ENCODE results near the gene FCRL3. TPM values are rescaled to one million over a fixed set of nuclear protein-coding genes. Genes with fewer than 3 reads are reported as not detected.

Gene FCRL3
- total RNA-seq, 1 experiment from 2014 or later, result not detected

- no peak overlapping the region for H3K27ac Mint-ChIP-seq
- CTCF ChIA-PET, result no interaction called here
- DNase-seq (ENCODE audit: low spot score) (no peak), ATAC-seq (no peak)
- TF ChIP-seq MXD4 (CRISPR knock-in tag; IDR thresholded peaks at IDR 0.05; ENCODE audit: borderline replicate concordance) (no peak), ZNF425 (CRISPR knock-in tag; conservative IDR thresholded peaks at IDR 0.05) (no peak), MYBL2 (CRISPR knock-in tag; IDR thresholded peaks at IDR 0.05) (no peak), PRDM15 (CRISPR knock-in tag; IDR thresholded peaks at IDR 0.05) (no peak), TCF7 (CRISPR knock-in tag; IDR thresholded peaks at IDR 0.05; ENCODE audit: low read depth) (no peak), TEAD1 (CRISPR knock-in tag; IDR thresholded peaks at IDR 0.05) (no peak), RORB (CRISPR knock-in tag; IDR thresholded peaks at IDR 0.05) (no peak), KAT7 (CRISPR knock-in tag; IDR thresholded peaks at IDR 0.05; ENCODE audit: borderline replicate concordance) (no peak), IRF1 (CRISPR knock-in tag; IDR thresholded peaks at IDR 0.05) (no peak), OVOL2 (CRISPR knock-in tag; IDR thresholded peaks at IDR 0.05; ENCODE audit: borderline replicate concordance) (no peak), ZBTB43 (CRISPR knock-in tag; IDR thresholded peaks at IDR 0.05) (no peak)
- H3K9me3 Mint-ChIP-seq, result no peaks in the 10 kb centered on the region
- POLR2A ChIA-PET, result no interaction called here
- H3K27me3 Mint-ChIP-seq (ENCODE audit: low read depth), result no peaks in the 10 kb centered on the region
- H3K4me3 Mint-ChIP-seq, result no peak overlapping the region
- H3K4me1 Mint-ChIP-seq, result no peaks in the 10 kb centered on the region
- no peaks in the 10 kb centered on the region for H3K36me3 Mint-ChIP-seq
These were observed 47.6 kb downstream of the FCRL3 start for GRCh38 chr1:157652859-157653493.

- Mint-ChIP-seq H3K27me3 (ENCODE audit: low read depth) (no peaks in the 10 kb centered on the region), H3K36me3 (no peaks in the 10 kb centered on the region), H3K9me3 (no peaks in the 10 kb centered on the region), H3K27ac (no peak overlapping the region), H3K4me1 (no peaks in the 10 kb centered on the region), H3K4me3 (no peak overlapping the region)
- ChIA-PET POLR2A (no interaction called here), CTCF (no interaction called here)
- ATAC-seq, result no peak
- no peak for DNase-seq (ENCODE audit: low spot score)
- no peak for TF ChIP-seq ZBTB43 (CRISPR knock-in tag; IDR thresholded peaks at IDR 0.05)
- TF ChIP-seq NR3C1 (CRISPR knock-in tag; conservative IDR thresholded peaks at IDR 0.05; ENCODE audit: low read depth), result no peak
- no peak for TF ChIP-seq KAT7 (CRISPR knock-in tag; IDR thresholded peaks at IDR 0.05; ENCODE audit: borderline replicate concordance)
These were observed 52.3 kb downstream of the FCRL3 start for GRCh38 chr1:157648317-157648716.

- ChIA-PET CTCF (interaction anchor here (1.5 kb wide), 1 partner anchor 66 kb away, joined by 5 read pairs; no protein-coding TSS in a partner anchor), POLR2A (no interaction called here)
- Mint-ChIP-seq H3K27ac (no peak overlapping the region), H3K4me1 (no peaks in the 10 kb centered on the region), H3K36me3 (no peaks in the 10 kb centered on the region), H3K4me3 (no peak overlapping the region), H3K9me3 (no peaks in the 10 kb centered on the region), H3K27me3 (ENCODE audit: low read depth) (no peaks in the 10 kb centered on the region)
- DNase-seq (ENCODE audit: low spot score) (no peak), ATAC-seq (no peak)
- no peak for TF ChIP-seq ZSCAN18 (CRISPR knock-in tag; IDR thresholded peaks at IDR 0.05)
- no peak for TF ChIP-seq TEAD4 (CRISPR knock-in tag; IDR thresholded peaks at IDR 0.05)
- TF ChIP-seq AR (CRISPR knock-in tag; IDR thresholded peaks at IDR 0.05), result no peak
- no peak for TF ChIP-seq SP1 (CRISPR knock-in tag; conservative IDR thresholded peaks at IDR 0.05)
These were observed 54.4 kb downstream of the FCRL3 start for GRCh38 chr1:157646144-157646543.

All from WTC11 (cell line).